GM18861 (cell line): ENCODE results near the gene EGFLAM.

ENCODE experiments used
- ATAC-seq: cut with Tn5 transposase; IDR thresholded peaks from one replicate; pipeline ENCODE4 v1.9.1; 2021; ENCODE audit not compliant: unreplicated experiment

Gene EGFLAM

GRCh38 chr5:38467353-38468040, 209.1 kb downstream of the EGFLAM start:
- ATAC-seq: no peak

- ATAC-seq: no peak
Observed at GRCh38 chr5:38468202-38468673, 209.9 kb downstream of the EGFLAM start.

GRCh38 chr5:38468978-38469706, 210.8 kb downstream of the EGFLAM start:
- no peak for ATAC-seq

- no peak for ATAC-seq
Observed at GRCh38 chr5:38469707-38470267, 211.4 kb downstream of the EGFLAM start.

GRCh38 chr5:38471709-38472108, 213.3 kb downstream of the EGFLAM start:
- ATAC-seq: no peak

GRCh38 chr5:38472541-38472940, 214.2 kb downstream of the EGFLAM start:
- no peak for ATAC-seq

- no peak for ATAC-seq
Observed at GRCh38 chr5:38473008-38473407, 214.6 kb downstream of the EGFLAM start.

- no peak for ATAC-seq
Observed at GRCh38 chr5:38478166-38478565, 219.8 kb downstream of the EGFLAM start.

GRCh38 chr5:38478878-38479277, 220.5 kb downstream of the EGFLAM start:
- ATAC-seq: no peak

- ATAC-seq: no peak
Observed at GRCh38 chr5:38479315-38479904, 221.1 kb downstream of the EGFLAM start.

GRCh38 chr5:38483805-38484398, 225.5 kb downstream of the EGFLAM start:
- no peak for ATAC-seq

GRCh38 chr5:38494175-38494574, 235.8 kb downstream of the EGFLAM start:
- no peak for ATAC-seq

- ATAC-seq: no peak
Observed at GRCh38 chr5:38494763-38495162, 236.4 kb downstream of the EGFLAM start.

- ATAC-seq: no peak
Observed at GRCh38 chr5:38497946-38498345, 239.6 kb downstream of the EGFLAM start.

- ATAC-seq: no peak
Observed at GRCh38 chr5:38500573-38501260, 242.4 kb downstream of the EGFLAM start.

GRCh38 chr5:38506302-38506701, 247.9 kb downstream of the EGFLAM start:
- no peak for ATAC-seq

GRCh38 chr5:38509185-38509584, 250.8 kb downstream of the EGFLAM start:
- ATAC-seq: no peak
